ENCODE data around the gene SCFD1. TPM values are rescaled to one million over a fixed set of nuclear protein-coding genes. Genes with fewer than 3 reads are reported as not detected.
"Not testable (repeated sequence)": the region's sequence is repeated elsewhere in the genome, so short reads cannot be mapped to it uniquely, and the experiment has no call there.

The SCFD1 gene
- total and polyA plus RNA-seq, 8 donors, result 28.1 to 247 (median 71.0) TPM

- Histone ChIP-seq H3K9me3 (no peaks in the 10 kb centered on the region), H3K27me3 (no peaks in the 10 kb centered on the region), H3K4me3 (no peak overlapping the region), H3K4me1 (peaks cover 17 to 33% (median 24%) of the 10 kb centered on the region in 4 donors), H3K36me3 (peaks cover 0 to 10% (median 4%) of the 10 kb centered on the region in 4 donors), H3K27ac (no peak overlapping the region)
- intact Hi-C loops (cut with DNase I; ENCODE audit: low total_unique reads), result no loop called here
- WGBS, 5 donors, result 69 to 83% (median 77%) methylated on average over 1 of the region's 1 CpG
- DNase-seq, result no peak
- no peak for TF ChIP-seq EP300 (IDR thresholded peaks at IDR 0.05)
- TF ChIP-seq CTCF (IDR thresholded peaks at IDR 0.05), result no peak
- no peak for TF ChIP-seq POLR2A (IDR thresholded peaks at IDR 0.05)
- no peak for TF ChIP-seq POLR2AphosphoS5 (IDR thresholded peaks at IDR 0.05)
Observed at GRCh38 chr14:30620178-30620577, 1.9 kb upstream of the SCFD1 start.

- intact Hi-C loops (cut with DNase I; ENCODE audit: low total_unique reads), result no loop called here
- WGBS, 5 donors, result 4 to 10% (median 7%) methylated on average over 17 of the region's 17 CpGs
- H3K4me3 ChIP-seq, result peak overlapping the region; percentile 60 to 84 (median 72)
- H3K27me3 ChIP-seq, result no peaks in the 10 kb centered on the region
- peak in 1 of 2 donors; percentile 63 for DNase-seq
- H3K4me1 ChIP-seq, result peaks cover 22 to 46% (median 34%) of the 10 kb centered on the region in 4 donors
- H3K9me3 ChIP-seq, result no peaks in the 10 kb centered on the region
- H3K27ac ChIP-seq, result peak overlapping the region; percentile 88 to 93 (median 90)
- peaks cover 0 to 2% (median under 1%) of the 10 kb centered on the region in 4 donors for H3K36me3 ChIP-seq
- TF ChIP-seq POLR2A (IDR thresholded peaks at IDR 0.05), result no peak
Observed at GRCh38 chr14:30621354-30621939, 672 bp upstream of the SCFD1 start.

- no peak for TF ChIP-seq POLR2A (IDR thresholded peaks at IDR 0.05)
- no peak for TF ChIP-seq CTCF (IDR thresholded peaks at IDR 0.05)
- no peak for TF ChIP-seq POLR2AphosphoS5 (IDR thresholded peaks at IDR 0.05)
- TF ChIP-seq EP300 (IDR thresholded peaks at IDR 0.05), result no peak
- intact Hi-C loops (cut with DNase I; ENCODE audit: low total_unique reads), result no loop called here
- 55 to 68% (median 62%) methylated on average over 7 of the region's 7 CpGs for WGBS, 5 donors
Observed at GRCh38 chr14:30623412-30624131, 1.5 kb downstream of the SCFD1 start.

GRCh38 chr14:30624132-30624423 is 2.0 kb downstream of the SCFD1 start:
- H3K27me3 ChIP-seq, result no peaks in the 10 kb centered on the region
- WGBS, 5 donors, result 92 to 97% (median 97%) methylated on average over 5 of the region's 5 CpGs
- no peaks in the 10 kb centered on the region for H3K9me3 ChIP-seq
- H3K36me3 ChIP-seq, result no peaks in the 10 kb centered on the region
- peak overlapping the region in 1 of 4 donors; percentile 75 for H3K4me3 ChIP-seq
- H3K27ac ChIP-seq, result no peak overlapping the region
- no peak for TF ChIP-seq POLR2A (IDR thresholded peaks at IDR 0.05)
- no peak for TF ChIP-seq POLR2AphosphoS5 (IDR thresholded peaks at IDR 0.05)
- TF ChIP-seq CTCF (IDR thresholded peaks at IDR 0.05), result no peak
- no peak for TF ChIP-seq EP300 (IDR thresholded peaks at IDR 0.05)
- H3K4me1 ChIP-seq, result peaks cover 22 to 53% (median 39%) of the 10 kb centered on the region in 4 donors
- intact Hi-C loops (cut with DNase I; ENCODE audit: low total_unique reads), result no loop called here
- no peak for DNase-seq

More at GRCh38 chr14:30623412-30624131, 1.5 kb downstream of the SCFD1 start:
- H3K9me3 ChIP-seq, result no peaks in the 10 kb centered on the region
- no peak overlapping the region for H3K27ac ChIP-seq
- H3K4me1 ChIP-seq, result peaks cover 22 to 53% (median 39%) of the 10 kb centered on the region in 4 donors
- no peaks in the 10 kb centered on the region for H3K27me3 ChIP-seq
- H3K36me3 ChIP-seq, result no peaks in the 10 kb centered on the region
- DNase-seq, result no peak
- peak overlapping the region; percentile 60 to 84 (median 72) for H3K4me3 ChIP-seq

- H3K9me3 ChIP-seq, result no peaks in the 10 kb centered on the region
- intact Hi-C loops (cut with DNase I; ENCODE audit: low total_unique reads), result no loop called here
- H3K27ac ChIP-seq, result no peak overlapping the region
- H3K4me1 ChIP-seq, result peaks cover 22 to 53% (median 39%) of the 10 kb centered on the region in 4 donors
- peaks cover under 1 to 5% (median 4%) of the 10 kb centered on the region in 4 donors for H3K36me3 ChIP-seq
- no peak overlapping the region for H3K4me3 ChIP-seq
- 57 to 81% (median 71%) methylated on average over 3 of the region's 3 CpGs for WGBS, 5 donors
- TF ChIP-seq POLR2A (IDR thresholded peaks at IDR 0.05) (no peak), POLR2AphosphoS5 (IDR thresholded peaks at IDR 0.05) (no peak), EP300 (IDR thresholded peaks at IDR 0.05) (no peak), CTCF (IDR thresholded peaks at IDR 0.05) (no peak)
- no peak for DNase-seq
- no peaks in the 10 kb centered on the region for H3K27me3 ChIP-seq
Observed at GRCh38 chr14:30625533-30625932, 3.4 kb downstream of the SCFD1 start.

- 92 to 96% (median 95%) methylated on average over 8 of the region's 8 CpGs for WGBS, 5 donors
Observed at GRCh38 chr14:30629432-30629831, 7.3 kb downstream of the SCFD1 start.

More at GRCh38 chr14:30629432-30629831, 7.3 kb downstream of the SCFD1 start:
- H3K27ac ChIP-seq; H3K27me3 ChIP-seq; H3K4me3 ChIP-seq; H3K9me3 ChIP-seq; intact Hi-C loops (cut with DNase I; ENCODE audit: low total_unique reads); DNase-seq: not testable (repeated sequence)
- Histone ChIP-seq H3K36me3 (peaks cover 13 to 33% (median 29%) of the 10 kb centered on the region in 4 donors), H3K4me1 (peaks cover 7 to 30% (median 18%) of the 10 kb centered on the region in 4 donors)
